Measurements from ENCODE around the gene ENOX1.

ENOX1 gene

GRCh38 chr13:43587376-43587775, 199.4 kb downstream of the ENOX1 start:
- Mint-ChIP-seq H3K36me3 (ENCODE audit: low read depth) (no peaks in the 10 kb centered on the region), H3K4me1 (peaks cover 14% of the 10 kb centered on the region), H3K27me3 (ENCODE audit: low read depth) (peaks cover 31% of the 10 kb centered on the region), H3K27ac (no peak overlapping the region), H3K4me3 (no peak overlapping the region), H3K9me3 (peaks cover 4% of the 10 kb centered on the region)
- no peak for TF ChIP-seq CTCF (IDR thresholded peaks at IDR 0.05; ENCODE audit: unreplicated experiment in 3 of 3)

- Mint-ChIP-seq H3K9me3 (no peaks in the 10 kb centered on the region), H3K36me3 (ENCODE audit: low read depth) (no peaks in the 10 kb centered on the region), H3K27me3 (ENCODE audit: low read depth) (peaks cover 28% of the 10 kb centered on the region), H3K4me1 (peaks cover 14% of the 10 kb centered on the region), H3K4me3 (no peak overlapping the region), H3K27ac (no peak overlapping the region)
- no peak for TF ChIP-seq CTCF (IDR thresholded peaks at IDR 0.05; ENCODE audit: unreplicated experiment in 3 of 3)
These were observed 202.0 kb downstream of the ENOX1 start for GRCh38 chr13:43584751-43585150.

GRCh38 chr13:43583321-43583720, 203.5 kb downstream of the ENOX1 start:
- Mint-ChIP-seq H3K36me3 (ENCODE audit: low read depth) (no peaks in the 10 kb centered on the region), H3K27me3 (ENCODE audit: low read depth) (peaks cover 17% of the 10 kb centered on the region), H3K4me3 (no peak overlapping the region), H3K27ac (no peak overlapping the region), H3K9me3 (no peaks in the 10 kb centered on the region), H3K4me1 (peaks cover 14% of the 10 kb centered on the region)
- no peak for TF ChIP-seq CTCF (IDR thresholded peaks at IDR 0.05; ENCODE audit: unreplicated experiment in 3 of 3)

- H3K27ac Mint-ChIP-seq = no peak overlapping the region
These were observed 206.5 kb downstream of the ENOX1 start for GRCh38 chr13:43580280-43580679.

GRCh38 chr13:43579321-43579720, 207.5 kb downstream of the ENOX1 start:
- H3K9me3 Mint-ChIP-seq = no peaks in the 10 kb centered on the region
- H3K4me3 Mint-ChIP-seq = no peak overlapping the region
- no peak for TF ChIP-seq CTCF (IDR thresholded peaks at IDR 0.05; ENCODE audit: unreplicated experiment in 3 of 3)
- H3K4me1 Mint-ChIP-seq = peaks cover 14% of the 10 kb centered on the region
- H3K27me3 Mint-ChIP-seq (ENCODE audit: low read depth) = peaks cover 8% of the 10 kb centered on the region
- no peak overlapping the region for H3K27ac Mint-ChIP-seq
- H3K36me3 Mint-ChIP-seq (ENCODE audit: low read depth) = no peaks in the 10 kb centered on the region

More at GRCh38 chr13:43580280-43580679, 206.5 kb downstream of the ENOX1 start:
- peaks cover 8% of the 10 kb centered on the region for H3K27me3 Mint-ChIP-seq (ENCODE audit: low read depth)
- no peaks in the 10 kb centered on the region for H3K36me3 Mint-ChIP-seq (ENCODE audit: low read depth)
- H3K4me3 Mint-ChIP-seq = no peak overlapping the region
- peaks cover 14% of the 10 kb centered on the region for H3K4me1 Mint-ChIP-seq
- H3K9me3 Mint-ChIP-seq = no peaks in the 10 kb centered on the region
- TF ChIP-seq CTCF (IDR thresholded peaks at IDR 0.05; ENCODE audit: unreplicated experiment in 3 of 3) = no peak

- H3K9me3 Mint-ChIP-seq = no peaks in the 10 kb centered on the region
- no peak overlapping the region for H3K27ac Mint-ChIP-seq
- H3K4me3 Mint-ChIP-seq = no peak overlapping the region
- H3K36me3 Mint-ChIP-seq (ENCODE audit: low read depth) = no peaks in the 10 kb centered on the region
- peaks cover under 1% of the 10 kb centered on the region for H3K27me3 Mint-ChIP-seq (ENCODE audit: low read depth)
- peaks cover 20% of the 10 kb centered on the region for H3K4me1 Mint-ChIP-seq
- TF ChIP-seq CTCF (IDR thresholded peaks at IDR 0.05; ENCODE audit: unreplicated experiment in 3 of 3) = no peak
These were observed 212.2 kb downstream of the ENOX1 start for GRCh38 chr13:43574605-43575004.
